ENCODE results near the gene DNER.

Gene DNER

GRCh38 chr2:229403296-229403695 lies 311.1 kb downstream of the DNER start:
- H3K4me1 ChIP-seq (ENCODE audit: insufficient read depth, insufficient read length) = peaks cover 3% of the 10 kb centered on the region
- H3K36me3 ChIP-seq (ENCODE audit: insufficient read depth, insufficient read length, low read length) = no peaks in the 10 kb centered on the region
- H3K9me3 ChIP-seq (ENCODE audit: insufficient read depth, low read length) = no peaks in the 10 kb centered on the region
- DNase-seq (ENCODE audit: low read depth, low spot score) = no peak
- TF ChIP-seq SUZ12 (IDR thresholded peaks at IDR 0.05; ENCODE audit: extremely low read depth, insufficient read depth, insufficient read length) (no peak), ZNF274 (IDR thresholded peaks at IDR 0.05; ENCODE audit: low read depth, low read length) (no peak), YY1 (IDR thresholded peaks at IDR 0.05; ENCODE audit: insufficient read depth, insufficient read length) (no peak)
- H3K9ac ChIP-seq (ENCODE audit: insufficient read length, low read depth) = no peak overlapping the region
- no peaks in the 10 kb centered on the region for H3K27me3 ChIP-seq (ENCODE audit: insufficient read depth, insufficient read length)
- no peak overlapping the region for H3K4me3 ChIP-seq (ENCODE audit: insufficient read length, low read depth)

DNA sequence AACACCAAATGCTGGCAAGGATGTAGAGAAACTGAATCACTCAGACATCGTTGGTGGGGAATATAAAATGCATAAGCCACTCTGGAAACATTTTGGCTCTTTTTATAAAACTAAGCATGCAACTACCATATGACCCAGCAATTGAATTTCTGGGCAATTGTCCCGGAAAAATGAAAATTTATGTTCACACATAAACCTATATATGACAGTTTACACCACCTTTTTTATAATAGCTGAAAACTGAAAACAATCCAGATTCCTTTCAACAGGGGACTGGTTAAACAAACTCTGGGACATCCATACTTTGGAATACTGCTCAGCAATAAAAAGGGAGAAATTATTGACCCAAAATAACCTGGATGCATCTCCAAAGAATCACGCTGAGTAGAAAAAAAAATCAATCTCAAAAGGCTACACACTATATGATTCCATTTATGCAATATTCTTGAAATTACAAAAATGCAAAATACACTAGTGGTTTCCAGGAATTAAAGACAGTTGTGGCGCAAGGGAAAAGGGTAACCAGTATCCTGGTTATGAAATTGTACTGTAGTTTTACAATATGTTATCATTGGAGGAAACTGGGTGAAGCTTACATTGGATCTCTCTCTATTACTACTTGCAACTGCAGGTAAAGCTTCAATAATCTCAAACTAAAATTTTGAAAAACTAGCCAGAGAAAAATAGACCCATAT lies 313.0 kb downstream of the DNER start:
- H3K9me3 ChIP-seq (ENCODE audit: insufficient read depth, low read length) = no peaks in the 10 kb centered on the region
- H3K4me1 ChIP-seq (ENCODE audit: insufficient read depth, insufficient read length) = no peaks in the 10 kb centered on the region
- H3K4me3 ChIP-seq (ENCODE audit: insufficient read length, low read depth) = no peak overlapping the region
- H3K27me3 ChIP-seq (ENCODE audit: insufficient read depth, insufficient read length) = no peaks in the 10 kb centered on the region
- TF ChIP-seq ZNF274 (IDR thresholded peaks at IDR 0.05; ENCODE audit: low read depth, low read length) (no peak), SUZ12 (IDR thresholded peaks at IDR 0.05; ENCODE audit: extremely low read depth, insufficient read depth, insufficient read length) (no peak), YY1 (IDR thresholded peaks at IDR 0.05; ENCODE audit: insufficient read depth, insufficient read length) (no peak)
- no peaks in the 10 kb centered on the region for H3K36me3 ChIP-seq (ENCODE audit: insufficient read depth, insufficient read length, low read length)
- DNase-seq (ENCODE audit: low read depth, low spot score) = no peak
- H3K9ac ChIP-seq (ENCODE audit: insufficient read length, low read depth) = no peak overlapping the region

- Histone ChIP-seq H3K4me1 (ENCODE audit: insufficient read depth, insufficient read length) (no peaks in the 10 kb centered on the region), H3K27me3 (ENCODE audit: insufficient read depth, insufficient read length) (no peaks in the 10 kb centered on the region), H3K9ac (ENCODE audit: insufficient read length, low read depth) (no peak overlapping the region), H3K9me3 (ENCODE audit: insufficient read depth, low read length) (peaks cover 10% of the 10 kb centered on the region; the same call in 1 of the 2 replicates), H3K4me3 (ENCODE audit: insufficient read length, low read depth) (no peak overlapping the region), H3K36me3 (ENCODE audit: insufficient read depth, insufficient read length, low read length) (no peaks in the 10 kb centered on the region)
- no peak for DNase-seq (ENCODE audit: low read depth, low spot score)
- TF ChIP-seq ZNF274 (IDR thresholded peaks at IDR 0.05; ENCODE audit: low read depth, low read length) = no peak
- no peak for TF ChIP-seq SUZ12 (IDR thresholded peaks at IDR 0.05; ENCODE audit: extremely low read depth, insufficient read depth, insufficient read length)
- TF ChIP-seq YY1 (IDR thresholded peaks at IDR 0.05; ENCODE audit: insufficient read depth, insufficient read length) = no peak
Observed at GRCh38 chr2:229393926-229394325, 320.4 kb downstream of the DNER start.

DNA sequence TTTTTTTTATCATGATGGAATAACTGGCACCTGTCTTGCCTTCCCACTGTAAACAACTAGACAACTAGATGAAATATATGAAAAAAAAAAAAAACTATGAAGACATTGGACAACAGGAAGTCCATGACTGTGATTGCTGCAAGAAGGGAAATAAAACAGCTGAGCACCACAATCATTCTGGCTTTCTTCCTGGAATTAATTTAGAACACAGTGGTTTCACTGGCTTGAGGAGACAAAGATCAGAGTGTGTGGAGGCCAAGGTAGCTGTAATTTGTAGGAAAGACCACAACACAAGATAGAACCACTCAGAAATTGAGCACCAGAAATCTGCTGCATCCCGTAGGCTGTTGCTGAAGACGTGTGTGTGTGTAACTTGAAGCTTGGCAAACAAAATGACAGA lies 322.2 kb downstream of the DNER start:
- H3K9ac ChIP-seq (ENCODE audit: insufficient read length, low read depth) = no peak overlapping the region
- H3K27me3 ChIP-seq (ENCODE audit: insufficient read depth, insufficient read length) = no peaks in the 10 kb centered on the region
- H3K9me3 ChIP-seq (ENCODE audit: insufficient read depth, low read length) = peaks cover 10% of the 10 kb centered on the region; the same call in 1 of the 2 replicates
- TF ChIP-seq ZNF274 (IDR thresholded peaks at IDR 0.05; ENCODE audit: low read depth, low read length) (no peak), SUZ12 (IDR thresholded peaks at IDR 0.05; ENCODE audit: extremely low read depth, insufficient read depth, insufficient read length) (no peak), YY1 (IDR thresholded peaks at IDR 0.05; ENCODE audit: insufficient read depth, insufficient read length) (no peak)
- DNase-seq (ENCODE audit: low read depth, low spot score) = no peak
- no peaks in the 10 kb centered on the region for H3K4me1 ChIP-seq (ENCODE audit: insufficient read depth, insufficient read length)
- no peaks in the 10 kb centered on the region for H3K36me3 ChIP-seq (ENCODE audit: insufficient read depth, insufficient read length, low read length)
- H3K4me3 ChIP-seq (ENCODE audit: insufficient read length, low read depth) = no peak overlapping the region

- Histone ChIP-seq H3K36me3 (ENCODE audit: insufficient read depth, insufficient read length, low read length) (no peaks in the 10 kb centered on the region), H3K9me3 (ENCODE audit: insufficient read depth, low read length) (0 out of 2 replicates have a peak, but pooled peaks cover 5% of the 10 kb centered on the region), H3K9ac (ENCODE audit: insufficient read length, low read depth) (no peak overlapping the region), H3K4me1 (ENCODE audit: insufficient read depth, insufficient read length) (no peaks in the 10 kb centered on the region), H3K4me3 (ENCODE audit: insufficient read length, low read depth) (no peak overlapping the region), H3K27me3 (ENCODE audit: insufficient read depth, insufficient read length) (no peaks in the 10 kb centered on the region)
- TF ChIP-seq SUZ12 (IDR thresholded peaks at IDR 0.05; ENCODE audit: extremely low read depth, insufficient read depth, insufficient read length) = no peak
- no peak for TF ChIP-seq YY1 (IDR thresholded peaks at IDR 0.05; ENCODE audit: insufficient read depth, insufficient read length)
- no peak for TF ChIP-seq ZNF274 (IDR thresholded peaks at IDR 0.05; ENCODE audit: low read depth, low read length)
- DNase-seq (ENCODE audit: low read depth, low spot score) = no peak
Observed at GRCh38 chr2:229388731-229389130, 325.6 kb downstream of the DNER start.

- no peak for DNase-seq (ENCODE audit: low read depth, low spot score)
- H3K9me3 ChIP-seq (ENCODE audit: insufficient read depth, low read length) = 0 out of 2 replicates have a peak, but pooled peaks cover 5% of the 10 kb centered on the region
- H3K4me3 ChIP-seq (ENCODE audit: insufficient read length, low read depth) = no peak overlapping the region
- TF ChIP-seq ZNF274 (IDR thresholded peaks at IDR 0.05; ENCODE audit: low read depth, low read length) = no peak
- no peak for TF ChIP-seq YY1 (IDR thresholded peaks at IDR 0.05; ENCODE audit: insufficient read depth, insufficient read length)
- TF ChIP-seq SUZ12 (IDR thresholded peaks at IDR 0.05; ENCODE audit: extremely low read depth, insufficient read depth, insufficient read length) = no peak
- H3K4me1 ChIP-seq (ENCODE audit: insufficient read depth, insufficient read length) = no peaks in the 10 kb centered on the region
- no peaks in the 10 kb centered on the region for H3K27me3 ChIP-seq (ENCODE audit: insufficient read depth, insufficient read length)
- no peaks in the 10 kb centered on the region for H3K36me3 ChIP-seq (ENCODE audit: insufficient read depth, insufficient read length, low read length)
- H3K9ac ChIP-seq (ENCODE audit: insufficient read length, low read depth) = no peak overlapping the region
Observed at GRCh38 chr2:229387866-229388265, 326.5 kb downstream of the DNER start.

GRCh38 chr2:229380101-229380625 lies 334.2 kb downstream of the DNER start:
- no peak for DNase-seq (ENCODE audit: low read depth, low spot score)
- Histone ChIP-seq H3K36me3 (ENCODE audit: insufficient read depth, insufficient read length, low read length) (no peaks in the 10 kb centered on the region), H3K27me3 (ENCODE audit: insufficient read depth, insufficient read length) (no peaks in the 10 kb centered on the region), H3K4me1 (ENCODE audit: insufficient read depth, insufficient read length) (no peaks in the 10 kb centered on the region), H3K4me3 (ENCODE audit: insufficient read length, low read depth) (no peak overlapping the region), H3K9ac (ENCODE audit: insufficient read length, low read depth) (no peak overlapping the region), H3K9me3 (ENCODE audit: insufficient read depth, low read length) (no peaks in the 10 kb centered on the region; the same call in 1 of the 2 replicates)
- TF ChIP-seq SUZ12 (IDR thresholded peaks at IDR 0.05; ENCODE audit: extremely low read depth, insufficient read depth, insufficient read length) = no peak
- TF ChIP-seq YY1 (IDR thresholded peaks at IDR 0.05; ENCODE audit: insufficient read depth, insufficient read length) = no peak
- TF ChIP-seq ZNF274 (IDR thresholded peaks at IDR 0.05; ENCODE audit: low read depth, low read length) = no peak
